ENCODE results near the gene C14orf132. TPM values are rescaled to one million over a fixed set of nuclear protein-coding genes. Genes with fewer than 3 reads are reported as not detected.

C14orf132 gene
- total and polyA plus RNA-seq, 2 experiments from 2014 or later = 17.0 to 19.3 TPM

DNA sequence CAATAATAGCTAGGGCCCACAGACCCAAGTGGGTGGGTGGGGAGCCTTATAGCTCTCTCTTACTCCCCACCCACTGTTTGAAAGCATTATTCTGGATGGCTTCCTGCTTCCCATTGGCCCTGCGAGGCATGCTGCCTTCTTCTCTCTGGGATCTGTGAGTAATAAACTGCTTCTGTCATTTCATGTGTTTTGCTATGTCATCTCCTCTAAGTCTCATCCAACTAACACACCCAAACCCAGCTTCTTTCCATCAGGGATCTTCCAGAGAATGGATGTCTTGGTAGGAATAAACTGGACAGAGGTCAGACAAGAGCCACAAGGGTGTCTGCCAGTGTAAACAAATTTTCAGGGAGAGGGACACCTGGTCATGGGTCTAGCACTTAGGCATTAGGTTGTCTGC is 99.1 kb downstream of the C14orf132 start:
- Histone ChIP-seq H3K4me3 (no peak overlapping the region), H3K9me3 (ENCODE audit: low read depth) (no peaks in the 10 kb centered on the region), H3K4me2 (no peak overlapping the region), H3K9me2 (replicated peaks; ENCODE audit: insufficient read depth) (no peaks in the 10 kb centered on the region), H2AFZ (no peak overlapping the region), H4K20me1 (ENCODE audit: insufficient read depth, poor library complexity, severe bottlenecking) (no peaks in the 10 kb centered on the region), H3K79me2 (no peaks in the 10 kb centered on the region), H3K4me1 (ENCODE audit: insufficient read depth) (peaks cover 3% of the 10 kb centered on the region), H3K27ac (no peak overlapping the region), H3K27me3 (no peaks in the 10 kb centered on the region), H3K36me3 (replicated peaks; ENCODE audit: insufficient read depth, low read depth) (no peaks in the 10 kb centered on the region)
- TF ChIP-seq EZH2 (IDR thresholded peaks at IDR 0.05; ENCODE audit: borderline replicate concordance) (no peak), EZH2phosphoT487 (IDR thresholded peaks at IDR 0.05; ENCODE audit: low read depth, severe bottlenecking, unreplicated experiment) (no peak)
- TF ChIP-seq, protein P1, sequence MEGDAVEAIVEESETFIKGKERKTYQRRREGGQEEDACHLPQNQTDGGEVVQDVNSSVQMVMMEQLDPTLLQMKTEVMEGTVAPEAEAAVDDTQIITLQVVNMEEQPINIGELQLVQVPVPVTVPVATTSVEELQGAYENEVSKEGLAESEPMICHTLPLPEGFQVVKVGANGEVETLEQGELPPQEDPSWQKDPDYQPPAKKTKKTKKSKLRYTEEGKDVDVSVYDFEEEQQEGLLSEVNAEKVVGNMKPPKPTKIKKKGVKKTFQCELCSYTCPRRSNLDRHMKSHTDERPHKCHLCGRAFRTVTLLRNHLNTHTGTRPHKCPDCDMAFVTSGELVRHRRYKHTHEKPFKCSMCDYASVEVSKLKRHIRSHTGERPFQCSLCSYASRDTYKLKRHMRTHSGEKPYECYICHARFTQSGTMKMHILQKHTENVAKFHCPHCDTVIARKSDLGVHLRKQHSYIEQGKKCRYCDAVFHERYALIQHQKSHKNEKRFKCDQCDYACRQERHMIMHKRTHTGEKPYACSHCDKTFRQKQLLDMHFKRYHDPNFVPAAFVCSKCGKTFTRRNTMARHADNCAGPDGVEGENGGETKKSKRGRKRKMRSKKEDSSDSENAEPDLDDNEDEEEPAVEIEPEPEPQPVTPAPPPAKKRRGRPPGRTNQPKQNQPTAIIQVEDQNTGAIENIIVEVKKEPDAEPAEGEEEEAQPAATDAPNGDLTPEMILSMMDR (IDR thresholded peaks at IDR 0.05; ENCODE audit: poor library complexity) = no peak
- DNase-seq (ENCODE audit: low spot score) = no peak
- WGBS (ENCODE audit: low lambda C conversion rate, missing lambda C conversion rate) = 93% methylated on average over 1 of the region's 1 CpG

DNA sequence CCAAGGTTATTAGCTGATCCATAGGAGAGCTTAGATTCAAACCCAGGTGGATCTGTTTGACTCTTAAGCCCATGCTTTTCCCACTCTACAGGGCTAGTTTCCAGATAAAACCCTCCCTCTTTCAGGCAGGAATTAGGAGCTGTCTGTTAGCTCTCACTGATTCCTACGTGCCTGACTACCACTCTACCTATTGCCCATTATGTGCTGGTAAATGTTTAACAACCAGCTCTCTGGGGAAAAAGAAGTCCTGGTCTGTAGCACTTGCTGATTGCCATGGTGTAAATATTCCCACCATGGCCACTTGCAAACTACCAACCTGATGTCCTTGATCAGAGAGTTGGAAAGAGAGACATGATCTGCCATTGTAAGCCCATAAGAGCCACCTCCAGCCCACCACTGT is 100.0 kb downstream of the C14orf132 start:
- Histone ChIP-seq H4K20me1 (ENCODE audit: insufficient read depth, poor library complexity, severe bottlenecking) (no peaks in the 10 kb centered on the region), H3K36me3 (replicated peaks; ENCODE audit: insufficient read depth, low read depth) (no peaks in the 10 kb centered on the region), H3K9me3 (ENCODE audit: low read depth) (no peaks in the 10 kb centered on the region), H3K27me3 (no peaks in the 10 kb centered on the region), H3K9me2 (replicated peaks; ENCODE audit: insufficient read depth) (no peaks in the 10 kb centered on the region), H3K4me1 (ENCODE audit: insufficient read depth) (peaks cover 3% of the 10 kb centered on the region), H3K27ac (no peak overlapping the region), H3K4me3 (no peak overlapping the region), H3K4me2 (no peak overlapping the region), H3K79me2 (no peaks in the 10 kb centered on the region), H2AFZ (no peak overlapping the region)
- DNase-seq (ENCODE audit: low spot score) = no peak
- TF ChIP-seq EZH2 (IDR thresholded peaks at IDR 0.05; ENCODE audit: borderline replicate concordance) = no peak
- no peak for TF ChIP-seq EZH2phosphoT487 (IDR thresholded peaks at IDR 0.05; ENCODE audit: low read depth, severe bottlenecking, unreplicated experiment)
- TF ChIP-seq, protein P1 (IDR thresholded peaks at IDR 0.05; ENCODE audit: poor library complexity) = no peak
- 27% methylated on average over 1 of the region's 1 CpG for WGBS (ENCODE audit: low lambda C conversion rate, missing lambda C conversion rate)

DNA sequence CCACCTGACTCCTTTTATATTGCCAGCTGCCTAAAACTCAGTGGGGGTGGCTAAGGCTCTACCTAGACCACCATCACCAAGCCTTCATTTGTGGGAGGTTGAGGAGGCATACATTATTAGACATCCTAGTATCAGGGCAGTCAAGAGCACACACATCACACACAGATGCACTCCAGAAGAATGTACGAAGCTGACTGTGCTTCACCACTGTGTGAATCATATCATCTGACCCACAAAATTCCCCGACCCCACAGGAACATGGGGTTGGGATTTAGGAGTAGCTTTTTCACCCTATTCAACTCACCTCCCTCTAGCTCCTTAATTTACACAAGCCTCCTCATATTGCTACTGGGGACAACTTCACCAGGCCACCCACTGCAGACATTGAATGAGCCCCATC is 100.7 kb downstream of the C14orf132 start:
- no peaks in the 10 kb centered on the region for H4K20me1 ChIP-seq (ENCODE audit: insufficient read depth, poor library complexity, severe bottlenecking)
- H3K4me1 ChIP-seq (ENCODE audit: insufficient read depth) = peaks cover 3% of the 10 kb centered on the region
- no peak overlapping the region for H3K27ac ChIP-seq
- H3K4me3 ChIP-seq = no peak overlapping the region
- TF ChIP-seq EZH2 (IDR thresholded peaks at IDR 0.05; ENCODE audit: borderline replicate concordance) (no peak), EZH2phosphoT487 (IDR thresholded peaks at IDR 0.05; ENCODE audit: low read depth, severe bottlenecking, unreplicated experiment) (no peak)
- TF ChIP-seq, protein P1 (IDR thresholded peaks at IDR 0.05; ENCODE audit: poor library complexity) = no peak
- 89% methylated on average over 2 of the region's 2 CpGs for WGBS (ENCODE audit: low lambda C conversion rate, missing lambda C conversion rate)
- H3K9me2 ChIP-seq (replicated peaks; ENCODE audit: insufficient read depth) = no peaks in the 10 kb centered on the region
- H3K79me2 ChIP-seq = no peaks in the 10 kb centered on the region
- no peak overlapping the region for H2AFZ ChIP-seq
- no peak for DNase-seq (ENCODE audit: low spot score)
- no peak overlapping the region for H3K4me2 ChIP-seq
- no peaks in the 10 kb centered on the region for H3K27me3 ChIP-seq
- no peaks in the 10 kb centered on the region for H3K9me3 ChIP-seq (ENCODE audit: low read depth)
- H3K36me3 ChIP-seq (replicated peaks; ENCODE audit: insufficient read depth, low read depth) = no peaks in the 10 kb centered on the region

DNA sequence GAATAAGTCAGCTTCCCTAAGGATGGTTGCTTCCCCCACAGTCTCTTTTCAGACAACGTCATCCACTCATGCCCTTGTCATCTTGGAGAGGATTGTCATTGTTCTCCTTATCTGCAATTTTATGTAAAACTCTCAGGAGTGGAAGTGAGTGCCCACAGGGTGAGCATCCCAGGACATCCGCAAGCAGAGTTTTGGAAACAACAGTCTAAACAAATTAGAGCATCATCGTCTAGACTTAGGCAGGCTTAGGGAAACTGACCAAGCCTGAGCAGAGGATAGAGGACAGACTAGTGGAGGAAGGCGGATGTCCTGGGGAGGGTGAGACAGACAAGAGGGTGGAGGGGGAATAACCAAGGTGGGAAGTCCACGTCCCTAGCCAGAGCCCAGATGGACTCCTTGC is 101.8 kb downstream of the C14orf132 start:
- Histone ChIP-seq H3K9me3 (ENCODE audit: low read depth) (no peaks in the 10 kb centered on the region), H3K4me1 (ENCODE audit: insufficient read depth) (no peaks in the 10 kb centered on the region), H2AFZ (no peak overlapping the region), H4K20me1 (ENCODE audit: insufficient read depth, poor library complexity, severe bottlenecking) (no peaks in the 10 kb centered on the region), H3K27me3 (no peaks in the 10 kb centered on the region), H3K4me3 (no peak overlapping the region), H3K9me2 (replicated peaks; ENCODE audit: insufficient read depth) (no peaks in the 10 kb centered on the region), H3K27ac (no peak overlapping the region), H3K4me2 (no peak overlapping the region), H3K79me2 (no peaks in the 10 kb centered on the region), H3K36me3 (replicated peaks; ENCODE audit: insufficient read depth, low read depth) (no peaks in the 10 kb centered on the region)
- 91% methylated on average over 5 of the region's 5 CpGs for whole genome bisulfite sequencing (ENCODE audit: low lambda C conversion rate, missing lambda C conversion rate)
- TF ChIP-seq EZH2 (IDR thresholded peaks at IDR 0.05; ENCODE audit: borderline replicate concordance) (no peak), EZH2phosphoT487 (IDR thresholded peaks at IDR 0.05; ENCODE audit: low read depth, severe bottlenecking, unreplicated experiment) (no peak)
- TF ChIP-seq, protein P1 (IDR thresholded peaks at IDR 0.05; ENCODE audit: poor library complexity) = no peak
- no peak for DNase-seq (ENCODE audit: low spot score)
